ENCODE results near the gene SPATA31D3.

Gene SPATA31D3

GRCh38 chr9:81964218-81965171 is 21.2 kb downstream of the SPATA31D3 start:
- TF ChIP-seq CTCF (conservative IDR thresholded peaks at IDR 0.05; ENCODE audit: low read depth, low read length) = no peak
- peak; percentile 2 for DNase-seq (ENCODE audit: low read depth)
- H3K4me3 ChIP-seq (ENCODE audit: low read depth, low read length) = no peak overlapping the region

- TF ChIP-seq CTCF (conservative IDR thresholded peaks at IDR 0.05; ENCODE audit: low read depth, low read length) = no peak
- DNase-seq (ENCODE audit: low read depth) = no peak
- H3K4me3 ChIP-seq (ENCODE audit: low read depth, low read length) = no peak overlapping the region
These were observed 24.7 kb downstream of the SPATA31D3 start for GRCh38 chr9:81968026-81968425.

- H3K4me3 ChIP-seq (ENCODE audit: low read depth, low read length) = no peak overlapping the region
- TF ChIP-seq CTCF (conservative IDR thresholded peaks at IDR 0.05; ENCODE audit: low read depth, low read length) = no peak
- DNase-seq (ENCODE audit: low read depth) = no peak
These were observed 26.7 kb downstream of the SPATA31D3 start for GRCh38 chr9:81969971-81970370.

- TF ChIP-seq CTCF (conservative IDR thresholded peaks at IDR 0.05; ENCODE audit: low read depth, low read length) = no peak
- no peak for DNase-seq (ENCODE audit: low read depth)
- H3K4me3 ChIP-seq (ENCODE audit: low read depth, low read length) = no peak overlapping the region
These were observed 28.4 kb downstream of the SPATA31D3 start for GRCh38 chr9:81971727-81972126.

- no peak overlapping the region for H3K4me3 ChIP-seq (ENCODE audit: low read depth, low read length)
- no peak for TF ChIP-seq CTCF (conservative IDR thresholded peaks at IDR 0.05; ENCODE audit: low read depth, low read length)
- DNase-seq (ENCODE audit: low read depth) = no peak
These were observed 31.5 kb downstream of the SPATA31D3 start for GRCh38 chr9:81974764-81975163.

- no peak overlapping the region for H3K4me3 ChIP-seq (ENCODE audit: low read depth, low read length)
- no peak for TF ChIP-seq CTCF (conservative IDR thresholded peaks at IDR 0.05; ENCODE audit: low read depth, low read length)
- DNase-seq (ENCODE audit: low read depth) = no peak
These were observed 33.1 kb downstream of the SPATA31D3 start for GRCh38 chr9:81976351-81976750.

- no peak for TF ChIP-seq CTCF (conservative IDR thresholded peaks at IDR 0.05; ENCODE audit: low read depth, low read length)
- H3K4me3 ChIP-seq (ENCODE audit: low read depth, low read length) = no peak overlapping the region
- no peak for DNase-seq (ENCODE audit: low read depth)
These were observed 35.9 kb downstream of the SPATA31D3 start for GRCh38 chr9:81979196-81979595.

Data from choroid plexus epithelial cell (primary cell).